Lower leg skin (tissue), 3 donors: Measurements from ENCODE around the gene RAB1B.

Experiments used
- CTCF ChIP-seq, 3 donors: fragments of 450-650 bp; IDR thresholded peaks; one replicate each; pipeline ENCODE4 v1.5.1; 2016; ENCODE audit warnings: antibody characterized with exemption in 3 of 3, mild to moderate bottlenecking in 3 of 3, moderate library complexity in 2 of 3
- POLR2A ChIP-seq, 2 donors: fragments of 450-650 bp; IDR thresholded peaks; one replicate each; pipeline ENCODE4 v1.6.1; 2016 to 2017; ENCODE audit warnings: antibody characterized with exemption in 2 of 2, mild to moderate bottlenecking in 1 of 2, moderate library complexity in 1 of 2

- no peak for TF ChIP-seq CTCF (IDR thresholded peaks at IDR 0.05)
- TF ChIP-seq POLR2A (IDR thresholded peaks at IDR 0.05), result no peak
Observed at GRCh38 chr11:66322732-66323427, 54.4 kb downstream of the RAB1B start.
